ENCODE results near the gene CLUH.

GRCh38 chr17:2709183-2709661, 2.3 kb downstream of the CLUH start:
- TF ChIP-seq, protein P1, sequence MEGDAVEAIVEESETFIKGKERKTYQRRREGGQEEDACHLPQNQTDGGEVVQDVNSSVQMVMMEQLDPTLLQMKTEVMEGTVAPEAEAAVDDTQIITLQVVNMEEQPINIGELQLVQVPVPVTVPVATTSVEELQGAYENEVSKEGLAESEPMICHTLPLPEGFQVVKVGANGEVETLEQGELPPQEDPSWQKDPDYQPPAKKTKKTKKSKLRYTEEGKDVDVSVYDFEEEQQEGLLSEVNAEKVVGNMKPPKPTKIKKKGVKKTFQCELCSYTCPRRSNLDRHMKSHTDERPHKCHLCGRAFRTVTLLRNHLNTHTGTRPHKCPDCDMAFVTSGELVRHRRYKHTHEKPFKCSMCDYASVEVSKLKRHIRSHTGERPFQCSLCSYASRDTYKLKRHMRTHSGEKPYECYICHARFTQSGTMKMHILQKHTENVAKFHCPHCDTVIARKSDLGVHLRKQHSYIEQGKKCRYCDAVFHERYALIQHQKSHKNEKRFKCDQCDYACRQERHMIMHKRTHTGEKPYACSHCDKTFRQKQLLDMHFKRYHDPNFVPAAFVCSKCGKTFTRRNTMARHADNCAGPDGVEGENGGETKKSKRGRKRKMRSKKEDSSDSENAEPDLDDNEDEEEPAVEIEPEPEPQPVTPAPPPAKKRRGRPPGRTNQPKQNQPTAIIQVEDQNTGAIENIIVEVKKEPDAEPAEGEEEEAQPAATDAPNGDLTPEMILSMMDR (IDR thresholded peaks at IDR 0.05): no peak
- TF ChIP-seq POLR2A (IDR thresholded peaks at IDR 0.05) (no peak), POLR2AphosphoS5 (IDR thresholded peaks at IDR 0.05) (no peak), EP300 (IDR thresholded peaks at IDR 0.05) (no peak)

Measured in sigmoid colon (tissue), 4 donors.